Thyroid gland (tissue), 4 donors: ENCODE data around the gene ZBTB4.

Experiments used
- CTCF ChIP-seq, 6 experiments: fragments of 200-600 bp in 3 of 6; fragments of 450-650 bp in 3 of 6; sonication (generic) in 3 of 6; IDR thresholded peaks; one replicate each; pipeline ENCODE4 v1.5.1; 2016 to 2019; ENCODE audit warnings: antibody characterized with exemption in 6 of 6, mild to moderate bottlenecking in 2 of 6, inconsistent platforms in 1 of 6, moderate library complexity in 1 of 6
- POLR2A ChIP-seq, 2 donors: fragments of 450-650 bp; IDR thresholded peaks; one replicate each; pipeline ENCODE4 v1.6.1; 2017; ENCODE audit warnings: antibody characterized with exemption in 2 of 2, mild to moderate bottlenecking in 2 of 2, moderate library complexity in 1 of 2

GRCh38 chr17:7416323-7416722 is 63.1 kb downstream of the ZBTB4 start:
- no peak for TF ChIP-seq CTCF (IDR thresholded peaks at IDR 0.05)
- TF ChIP-seq POLR2A (IDR thresholded peaks at IDR 0.05): no peak
